ENCODE data around the gene ANK2.

ANK2 gene

GRCh38 chr4:113117358-113117702 is 67.9 kb downstream of the ANK2 start:
- H3K27ac ChIP-seq (ENCODE audit: low read length, poor library complexity, severe bottlenecking) = no peak overlapping the region
- H4K91ac ChIP-seq (ENCODE audit: low read length) = no peak overlapping the region
- DNase-seq = no peak
- peaks cover under 1% of the 10 kb centered on the region for H3K79me1 ChIP-seq (replicated peaks; ENCODE audit: low read length, poor library complexity, severe bottlenecking)
- H4K8ac ChIP-seq (ENCODE audit: low read length) = no peak overlapping the region
- no peak overlapping the region for H3K23ac ChIP-seq (ENCODE audit: low read length in 2 of 2)
- H2BK15ac ChIP-seq (ENCODE audit: low read depth, poor library complexity, severe bottlenecking) = no peak overlapping the region
- no peak overlapping the region for H2AK5ac ChIP-seq (ENCODE audit: low read length, severe bottlenecking)
- H3K4me1 ChIP-seq (ENCODE audit: control insufficient read depth, insufficient read depth, low read depth, low read length) = peaks cover 2% of the 10 kb centered on the region
- H3K4me2 ChIP-seq (ENCODE audit: low read length, poor library complexity, severe bottlenecking) = no peak overlapping the region
- H2BK5ac ChIP-seq (ENCODE audit: low read depth, low read length, poor library complexity, severe bottlenecking) = no peak overlapping the region
- H3K18ac ChIP-seq (ENCODE audit: low read depth in 1 of 2, low read length in 2 of 2) = no peak overlapping the region
- H2BK12ac ChIP-seq (ENCODE audit: low read length in 2 of 2) = no peak overlapping the region
- no peak overlapping the region for H2BK120ac ChIP-seq (ENCODE audit: low read depth, low read length)
- 87% methylated on average over 3 of the region's 3 CpGs for WGBS
- H3K4ac ChIP-seq (ENCODE audit: low read depth in 1 of 2, low read length in 2 of 2) = no peak overlapping the region
- no peak overlapping the region for H3K14ac ChIP-seq (ENCODE audit: low read length in 2 of 2)
- no peak overlapping the region for H3K4me3 ChIP-seq (ENCODE audit: insufficient read depth in 1 of 2, low read depth in 1 of 2, low read length in 2 of 2)
- H3K9me3 ChIP-seq (ENCODE audit: control insufficient read depth, low read length) = no peaks in the 10 kb centered on the region
- no peaks in the 10 kb centered on the region for H3K36me3 ChIP-seq (ENCODE audit: control insufficient read depth in 1 of 2, insufficient read depth in 2 of 2, low read depth in 1 of 2, low read length in 2 of 2)
- no peak overlapping the region for H2AFZ ChIP-seq (ENCODE audit: low read depth, low read length)
- no peak overlapping the region for H3K9ac ChIP-seq (ENCODE audit: low read length)
- H3K27me3 ChIP-seq (ENCODE audit: control insufficient read depth in 1 of 2, insufficient read depth in 1 of 2, low read length in 2 of 2) = no peaks in the 10 kb centered on the region

GRCh38 chr4:113122066-113122465 is 72.6 kb downstream of the ANK2 start:
- Histone ChIP-seq H3K27me3 (ENCODE audit: control insufficient read depth in 1 of 2, insufficient read depth in 1 of 2, low read length in 2 of 2) (no peaks in the 10 kb centered on the region), H2AK5ac (ENCODE audit: low read length, severe bottlenecking) (no peak overlapping the region), H3K9me3 (ENCODE audit: control insufficient read depth, low read length) (no peaks in the 10 kb centered on the region), H3K4me3 (ENCODE audit: insufficient read depth in 1 of 2, low read depth in 1 of 2, low read length in 2 of 2) (no peak overlapping the region), H4K8ac (ENCODE audit: low read length) (no peak overlapping the region), H2AFZ (ENCODE audit: low read depth, low read length) (no peak overlapping the region), H2BK15ac (ENCODE audit: low read depth, poor library complexity, severe bottlenecking) (no peak overlapping the region), H4K91ac (ENCODE audit: low read length) (no peak overlapping the region), H3K4me2 (ENCODE audit: low read length, poor library complexity, severe bottlenecking) (no peak overlapping the region), H3K14ac (ENCODE audit: low read length in 2 of 2) (no peak overlapping the region), H2BK120ac (ENCODE audit: low read depth, low read length) (no peak overlapping the region), H3K36me3 (ENCODE audit: control insufficient read depth in 1 of 2, insufficient read depth in 2 of 2, low read depth in 1 of 2, low read length in 2 of 2) (no peaks in the 10 kb centered on the region), H3K18ac (ENCODE audit: low read depth in 1 of 2, low read length in 2 of 2) (no peak overlapping the region), H3K4ac (ENCODE audit: low read depth in 1 of 2, low read length in 2 of 2) (no peak overlapping the region), H2BK12ac (ENCODE audit: low read length in 2 of 2) (no peak overlapping the region), H3K4me1 (ENCODE audit: control insufficient read depth, insufficient read depth, low read depth, low read length) (no peaks in the 10 kb centered on the region), H3K23ac (ENCODE audit: low read length in 2 of 2) (no peak overlapping the region), H3K9ac (ENCODE audit: low read length) (no peak overlapping the region), H3K79me1 (replicated peaks; ENCODE audit: low read length, poor library complexity, severe bottlenecking) (no peaks in the 10 kb centered on the region), H2BK5ac (ENCODE audit: low read depth, low read length, poor library complexity, severe bottlenecking) (no peak overlapping the region), H3K27ac (ENCODE audit: low read length, poor library complexity, severe bottlenecking) (no peak overlapping the region)
- 100% methylated on average over 1 of the region's 1 CpG for WGBS
- no peak for DNase-seq

DNA sequence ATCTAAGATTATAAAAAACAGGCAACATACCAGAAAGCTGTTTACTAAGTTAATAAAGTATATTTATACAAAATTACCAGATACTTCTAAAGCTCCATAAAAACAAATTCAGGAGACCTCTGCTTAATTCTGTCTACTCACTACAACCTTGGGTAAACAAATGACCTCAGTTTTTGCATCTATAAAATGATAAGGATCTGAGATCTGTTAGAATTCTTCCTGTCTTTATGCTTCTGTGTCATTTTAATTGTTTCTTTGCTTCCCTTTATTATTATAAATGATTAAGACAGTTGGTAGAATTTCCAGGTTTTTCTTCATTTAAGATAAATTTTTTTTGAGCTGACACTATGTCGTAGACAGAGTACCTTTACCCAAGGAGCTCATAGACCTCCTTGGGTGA is 76.0 kb downstream of the ANK2 start:
- no peak overlapping the region for H3K4me3 ChIP-seq (ENCODE audit: insufficient read depth in 1 of 2, low read depth in 1 of 2, low read length in 2 of 2)
- H2BK15ac ChIP-seq (ENCODE audit: low read depth, poor library complexity, severe bottlenecking) = no peak overlapping the region
- H2BK120ac ChIP-seq (ENCODE audit: low read depth, low read length) = no peak overlapping the region
- no peaks in the 10 kb centered on the region for H3K9me3 ChIP-seq (ENCODE audit: control insufficient read depth, low read length)
- H3K14ac ChIP-seq (ENCODE audit: low read length in 2 of 2) = no peak overlapping the region
- WGBS = 96% methylated on average over 1 of the region's 1 CpG
- no peak for DNase-seq
- H3K4me2 ChIP-seq (ENCODE audit: low read length, poor library complexity, severe bottlenecking) = no peak overlapping the region
- no peak overlapping the region for H3K27ac ChIP-seq (ENCODE audit: low read length, poor library complexity, severe bottlenecking)
- no peak overlapping the region for H4K8ac ChIP-seq (ENCODE audit: low read length)
- H2AFZ ChIP-seq (ENCODE audit: low read depth, low read length) = no peak overlapping the region
- H2AK5ac ChIP-seq (ENCODE audit: low read length, severe bottlenecking) = no peak overlapping the region
- H3K36me3 ChIP-seq (ENCODE audit: control insufficient read depth in 1 of 2, insufficient read depth in 2 of 2, low read depth in 1 of 2, low read length in 2 of 2) = no peaks in the 10 kb centered on the region
- H2BK5ac ChIP-seq (ENCODE audit: low read depth, low read length, poor library complexity, severe bottlenecking) = no peak overlapping the region
- no peak overlapping the region for H3K23ac ChIP-seq (ENCODE audit: low read length in 2 of 2)
- no peak overlapping the region for H3K9ac ChIP-seq (ENCODE audit: low read length)
- H3K18ac ChIP-seq (ENCODE audit: low read depth in 1 of 2, low read length in 2 of 2) = no peak overlapping the region
- H2BK12ac ChIP-seq (ENCODE audit: low read length in 2 of 2) = no peak overlapping the region
- H4K91ac ChIP-seq (ENCODE audit: low read length) = no peak overlapping the region
- H3K4me1 ChIP-seq (ENCODE audit: control insufficient read depth, insufficient read depth, low read depth, low read length) = no peaks in the 10 kb centered on the region
- no peak overlapping the region for H3K4ac ChIP-seq (ENCODE audit: low read depth in 1 of 2, low read length in 2 of 2)
- no peaks in the 10 kb centered on the region for H3K27me3 ChIP-seq (ENCODE audit: control insufficient read depth in 1 of 2, insufficient read depth in 1 of 2, low read length in 2 of 2)
- no peaks in the 10 kb centered on the region for H3K79me1 ChIP-seq (replicated peaks; ENCODE audit: low read length, poor library complexity, severe bottlenecking)

- Histone ChIP-seq H3K4ac (ENCODE audit: low read depth in 1 of 2, low read length in 2 of 2) (no peak overlapping the region), H2AFZ (ENCODE audit: low read depth, low read length) (no peak overlapping the region), H4K8ac (ENCODE audit: low read length) (no peak overlapping the region), H3K9me3 (ENCODE audit: control insufficient read depth, low read length) (no peaks in the 10 kb centered on the region), H2AK5ac (ENCODE audit: low read length, severe bottlenecking) (no peak overlapping the region), H3K9ac (ENCODE audit: low read length) (no peak overlapping the region), H2BK15ac (ENCODE audit: low read depth, poor library complexity, severe bottlenecking) (no peak overlapping the region), H3K36me3 (ENCODE audit: control insufficient read depth in 1 of 2, insufficient read depth in 2 of 2, low read depth in 1 of 2, low read length in 2 of 2) (no peaks in the 10 kb centered on the region), H2BK12ac (ENCODE audit: low read length in 2 of 2) (no peak overlapping the region), H3K14ac (ENCODE audit: low read length in 2 of 2) (no peak overlapping the region), H3K79me1 (replicated peaks; ENCODE audit: low read length, poor library complexity, severe bottlenecking) (no peaks in the 10 kb centered on the region), H3K23ac (ENCODE audit: low read length in 2 of 2) (no peak overlapping the region), H3K4me3 (ENCODE audit: insufficient read depth in 1 of 2, low read depth in 1 of 2, low read length in 2 of 2) (no peak overlapping the region), H3K18ac (ENCODE audit: low read depth in 1 of 2, low read length in 2 of 2) (no peak overlapping the region), H3K4me1 (ENCODE audit: control insufficient read depth, insufficient read depth, low read depth, low read length) (no peaks in the 10 kb centered on the region), H3K4me2 (ENCODE audit: low read length, poor library complexity, severe bottlenecking) (no peak overlapping the region), H3K27ac (ENCODE audit: low read length, poor library complexity, severe bottlenecking) (no peak overlapping the region), H4K91ac (ENCODE audit: low read length) (no peak overlapping the region), H2BK120ac (ENCODE audit: low read depth, low read length) (no peak overlapping the region), H2BK5ac (ENCODE audit: low read depth, low read length, poor library complexity, severe bottlenecking) (no peak overlapping the region), H3K27me3 (ENCODE audit: control insufficient read depth in 1 of 2, insufficient read depth in 1 of 2, low read length in 2 of 2) (no peaks in the 10 kb centered on the region)
- no peak for DNase-seq
These were observed 81.7 kb downstream of the ANK2 start for GRCh38 chr4:113131136-113131535.

All from mesenchymal stem cell (in vitro differentiated cells and primary cell).